SH-SY5Y (cell line): ENCODE measurements around the gene LRP1.

Experiments
- GATA2 ChIP-seq: IDR thresholded peaks from 2 replicates; pipeline ENCODE4 v1.6.1; 2011; ENCODE audit warnings: mild to moderate bottlenecking, low read depth, low read length
- GATA3 ChIP-seq: IDR thresholded peaks from 2 replicates; pipeline ENCODE4 v1.6.1; 2011; ENCODE audit warnings: low read depth, mild to moderate bottlenecking, low read length, moderate library complexity

- TF ChIP-seq GATA2, result no peak
- no peak for TF ChIP-seq GATA3
Measured at GRCh38 chr12:57222286-57223190, 94.3 kb downstream of the LRP1 start.
